A549 (cell line): ENCODE data around the gene GALNT7. TPM values are rescaled to one million over a fixed set of nuclear protein-coding genes. Genes with fewer than 3 reads are reported as not detected.

Experiments used
- ATAC-seq, 2 experiments: fragments of 200-7000 bp in 1 of 2; fragments of >200 bp in 1 of 2; cut with Nextera tagmentation in 1 of 2; cut with Tn5 transposase in 1 of 2; 3 replicates each; pipeline versions ENCODE4 v1.8.0 to v1.9.1; 2018 to 2020; ENCODE audit warnings: mild to moderate bottlenecking in 1 of 2, moderate library complexity in 1 of 2
- CTCF ChIA-PET: fragments of 300-600 bp; sonication (Branson Sonifier 250); formaldehyde crosslinking; extraction: SDS; loops from one replicate; lab custom pipeline; 2021; ENCODE audit warnings: antibody characterized with exemption, inconsistent platforms; lab: Yijun Ruan, JAX
- POLR2A ChIA-PET: fragments of 350-600 bp; formaldehyde crosslinking; extraction: SDS; loops from one replicate; lab custom pipeline; 2021; ENCODE audit warnings: antibody characterized with exemption, inconsistent platforms; lab: Yijun Ruan, JAX
- DNase-seq, 2 experiments: peaks; one replicate each; pipeline versions ENCODE4 v3.0.0 to v3.0.0-alpha.2; 2011 to 2016; ENCODE audit warnings: low read depth in 1 of 2, low spot score in 1 of 2
- FAIRE-seq: peaks from 2 replicates; lab custom pipeline; 2011; peaks lifted over from hg19 to GRCh38; lab: Jason Lieb, UNC
- H3K27ac ChIP-seq, 2 experiments: fragments of >200 bp; sonication (Bioruptor Twin); formaldehyde crosslinking; 3 replicates each; pipeline ENCODE4 v1.5.1; 2016 to 2017
- H3K4me1 ChIP-seq: fragments of >200 bp; sonication (Bioruptor Twin); formaldehyde crosslinking; 3 replicates; pipeline ENCODE4 v1.6.1; 2016
- H3K4me2 ChIP-seq: fragments of >200 bp; sonication (Bioruptor Twin); formaldehyde crosslinking; 3 replicates; pipeline ENCODE4 v1.6.1; 2016
- H3K4me3 ChIP-seq: fragments of >200 bp; sonication (Bioruptor Twin); formaldehyde crosslinking; 3 replicates; pipeline ENCODE4 v1.5.1; 2016
- H3K9me3 ChIP-seq: fragments of >200 bp; sonication (Bioruptor Twin); formaldehyde crosslinking; 3 replicates; pipeline ENCODE4 v1.6.1; 2016
- CBX8 ChIP-seq: fragments of 200-600 bp; sonication (generic); IDR thresholded peaks from 2 replicates; pipeline ENCODE4 v1.6.1; 2016
- CHD4 ChIP-seq: fragments of 200-600 bp; sonication (generic); IDR thresholded peaks from 2 replicates; pipeline ENCODE4 v1.6.1; 2016; ENCODE audit warnings: antibody characterized with exemption, mild to moderate bottlenecking, borderline replicate concordance
- EP300 ChIP-seq, 2 experiments: fragments of >200 bp; sonication (Bioruptor Twin); formaldehyde crosslinking; IDR thresholded peaks; 2 replicates in 1 of 2; 3 replicates in 1 of 2; pipeline ENCODE4 v1.6.1; 2016 to 2017
- FOSL2 ChIP-seq, 2 experiments: fragments of 450-650 bp in 1 of 2; fragments of >200 bp in 1 of 2; sonication (Bioruptor Twin) in 1 of 2; formaldehyde crosslinking; IDR thresholded peaks; 2 replicates each; pipeline versions ENCODE4 v1.5.0 to v1.6.1; 2016 to 2020; ENCODE audit warnings: mild to moderate bottlenecking in 1 of 2, moderate library complexity in 1 of 2
- GATA3 ChIP-seq: IDR thresholded peaks from 2 replicates; pipeline ENCODE4 v1.6.1; 2012; ENCODE audit warnings: borderline replicate concordance
- HEYL ChIP-seq: fragments of 250-450 bp; sonication (Bioruptor Pico); IDR thresholded peaks from 2 replicates; pipeline ENCODE4 v1.8.0; 2021; ENCODE audit warnings: mild to moderate bottlenecking, moderate library complexity
- HOXA7 ChIP-seq: fragments of 250-450 bp; sonication (Bioruptor Pico); IDR thresholded peaks from 2 replicates; pipeline ENCODE4 v1.5.0; 2020; ENCODE audit warnings: mild to moderate bottlenecking, moderate library complexity
- HOXB13 ChIP-seq: fragments of 250-450 bp; sonication (Bioruptor Pico); IDR thresholded peaks from 2 replicates; pipeline ENCODE4 v1.5.0; 2020; ENCODE audit warnings: low read depth, mild to moderate bottlenecking, moderate library complexity
- HOXB5 ChIP-seq: fragments of 250-450 bp; sonication (Bioruptor Pico); IDR thresholded peaks from 2 replicates; pipeline ENCODE4 v1.5.0; 2020; ENCODE audit warnings: mild to moderate bottlenecking, moderate library complexity
- JUNB ChIP-seq: fragments of >200 bp; sonication (Bioruptor Twin); formaldehyde crosslinking; IDR thresholded peaks from 2 replicates; pipeline ENCODE4 v1.6.1; 2016
- MYC ChIP-seq: IDR thresholded peaks from 2 replicates; pipeline ENCODE4 v1.6.1; 2012; ENCODE audit warnings: mild to moderate bottlenecking, inconsistent platforms, low read length, improper control_type of control experiment, borderline replicate concordance
- NFE2L2 ChIP-seq: fragments of 150-350 bp; conservative IDR thresholded peaks from 2 replicates; pipeline ENCODE4 v1.6.1; 2014; ENCODE audit warnings: low read length
- PHF8 ChIP-seq: fragments of 200-600 bp; sonication (generic); IDR thresholded peaks from 2 replicates; pipeline ENCODE4 v1.6.1; 2016; ENCODE audit warnings: low read depth, mild to moderate bottlenecking, antibody characterized with exemption, moderate library complexity, borderline replicate concordance
- RAD21 ChIP-seq, 2 experiments: fragments of >200 bp in 1 of 2; sonication (Bioruptor Twin) in 1 of 2; formaldehyde crosslinking in 1 of 2; IDR thresholded peaks in 1 of 2; conservative IDR thresholded peaks in 1 of 2; 2 replicates in 1 of 2; 3 replicates in 1 of 2; pipeline ENCODE4 v1.6.1; 2012 to 2018; ENCODE audit warnings: inconsistent platforms in 1 of 2
- RARB ChIP-seq: fragments of 250-450 bp; sonication (Bioruptor Pico); IDR thresholded peaks from 2 replicates; pipeline ENCODE4 v1.8.0; 2021; ENCODE audit warnings: mild to moderate bottlenecking, moderate library complexity
- RCOR1 ChIP-seq: fragments of 150-350 bp; IDR thresholded peaks from 2 replicates; pipeline ENCODE4 v1.6.1; 2014; ENCODE audit warnings: antibody characterized with exemption, low read length, low read depth
- REST ChIP-seq: fragments of 200-600 bp; sonication (generic); IDR thresholded peaks from 2 replicates; pipeline ENCODE4 v1.6.1; 2016; ENCODE audit warnings: antibody characterized with exemption, mild to moderate bottlenecking, moderate library complexity
- TP53 ChIP-seq: fragments of 250-450 bp; sonication (Bioruptor Pico); IDR thresholded peaks from 2 replicates; pipeline ENCODE4 v1.5.0; 2021; ENCODE audit warnings: mild to moderate bottlenecking, moderate library complexity
- WGBS: methylation state at CpG from one replicate; pipeline ENCODE4 v1.1.6; 2017; ENCODE audit errors: missing lambda C conversion rate; 5-methylcytosine and 5-hydroxymethylcytosine counted together
- polyA plus RNA-seq, 4 experiments: library from polyadenylated mRNA; depleted of rRNA in 3 of 4; stranded (reverse); fragments of >200 nt; fragmentation: RNase III in 1 of 4; extraction: RNeasy Plus Mini Kit Qiagen cat#74134 plus additional on column Dnase treatment in 1 of 4; gene quantifications; 2 replicates in 3 of 4; 3 replicates in 1 of 4; pipeline ENCODE4 v1.2.3, GENCODE V29; 2011 to 2017
- TF ChIP-seq, protein P1 (sequence below): fragments of >200 bp; sonication (Bioruptor Twin); formaldehyde crosslinking; IDR thresholded peaks from 2 replicates; pipeline ENCODE4 v1.6.1; 2016
- TF ChIP-seq, protein P2 (sequence below): fragments of >200 bp; sonication (Bioruptor Twin); formaldehyde crosslinking; IDR thresholded peaks from 3 replicates; pipeline ENCODE4 v1.6.1; 2016
- TF ChIP-seq, protein P3 (sequence below): fragments of 250-450 bp; sonication (Bioruptor Pico); IDR thresholded peaks from 2 replicates; pipeline ENCODE4 v1.5.0; 2020; ENCODE audit warnings: low read depth, mild to moderate bottlenecking, moderate library complexity

GALNT7 gene
- polyA plus RNA-seq, 2 of the 4 experiments (the other 2 are of a cell fraction) = 28.8 to 63.6 TPM

- peaks cover 37% of the 10 kb centered on the region for H3K4me1 ChIP-seq
- H3K9me3 ChIP-seq = no peaks in the 10 kb centered on the region
- H3K27ac ChIP-seq = peak overlapping the region; percentile 29 to 41; a peak in 2 of 6 replicates
- FAIRE-seq (no peak), DNase-seq (no peak), ATAC-seq (peak in 1 of 2 experiments; percentile 43; a peak in 3 of 6 replicates)
- POLR2A ChIA-PET = interaction anchor here (1.0 to 1.1 kb wide), 2 partner anchors 9 to 75 kb away, joined by 3 to 4 read pairs; partner anchors contain the start of gene GALNT7
- 96% methylated on average over 2 of the region's 3 CpGs for WGBS
- H3K4me3 ChIP-seq = no peak overlapping the region
- CTCF ChIA-PET = interaction anchor here (0.7 to 1.5 kb wide), 6 partner anchors 14 to 230 kb away, joined by 3 to 6 read pairs (median 3); no protein-coding TSS in a partner anchor
- TF ChIP-seq REST = no peak
- no peak for TF ChIP-seq CBX8
- no peak for TF ChIP-seq RAD21 (conservative IDR thresholded peaks at IDR 0.05 in 1 of 2, IDR thresholded peaks at IDR 0.05 in 1 of 2)
- TF ChIP-seq PHF8 = no peak
- no peak for TF ChIP-seq TP53 (CRISPR knock-in tag)
- TF ChIP-seq MYC = no peak
- no peak for TF ChIP-seq HOXA7
- no peak for TF ChIP-seq NFE2L2
- no peak for TF ChIP-seq HOXB5
- no peak for TF ChIP-seq GATA3
- H3K4me2 ChIP-seq = peak overlapping the region; percentile 42
These were observed 74.0 kb downstream of the GALNT7 start for GRCh38 chr4:173242466-173243250.

GRCh38 chr4:173243321-173243720 lies 74.7 kb downstream of the GALNT7 start:
- Histone ChIP-seq H3K4me1 (peaks cover 35% of the 10 kb centered on the region), H3K9me3 (no peaks in the 10 kb centered on the region), H3K4me3 (no peak overlapping the region), H3K27ac (peak overlapping the region; percentile 29 to 41; a peak in 2 of 6 replicates), H3K4me2 (peak overlapping the region; percentile 42)
- FAIRE-seq (no peak), ATAC-seq (peak; percentile 92 to 98), DNase-seq (peak; percentile 9 to 41)
- 36% methylated on average over 3 of the region's 3 CpGs for WGBS
- ChIA-PET CTCF (interaction anchor here (1.0 to 1.5 kb wide), 2 partner anchors 14 to 223 kb away, joined by 3 to 6 read pairs; no protein-coding TSS in a partner anchor), POLR2A (interaction anchor here (1.0 to 1.1 kb wide), 2 partner anchors 9 to 75 kb away, joined by 3 to 4 read pairs; partner anchors contain the start of gene GALNT7)
- TF ChIP-seq JUNB (peak; percentile 60; the same call in 1 of the 2 replicates), CBX8 (no peak), CHD4 (no peak), FOSL2 (IDR thresholded peaks at IDR 0.05) (peak; percentile 69), FOSL2 (CRISPR knock-in tag; IDR thresholded peaks at IDR 0.05) (peak; percentile 84), GATA3 (peak; percentile 16; the same call in 1 of the 2 replicates)

GRCh38 chr4:173243917-173244658 lies 75.5 kb downstream of the GALNT7 start:
- WGBS = 95% methylated on average over 3 of the region's 3 CpGs
- no peak for DNase-seq
- no peak for FAIRE-seq
- Histone ChIP-seq H3K4me2 (peak overlapping the region; percentile 42), H3K4me1 (peaks cover 27% of the 10 kb centered on the region), H3K9me3 (no peaks in the 10 kb centered on the region), H3K27ac (peak overlapping the region in 1 of 2 experiments; percentile 7; a peak in 1 of 6 replicates), H3K4me3 (no peak overlapping the region)
- peak in 1 of 2 experiments; percentile 11; a peak in 1 of 6 replicates for ATAC-seq
- CTCF ChIA-PET = interaction anchor here (1.0 kb wide), 1 partner anchor 224 kb away, joined by 3 read pairs; no protein-coding TSS in a partner anchor
- POLR2A ChIA-PET = interaction anchor here (1.0 kb wide), 1 partner anchor 76 kb away, joined by 4 read pairs; the partner anchor contains the start of gene GALNT7
- TF ChIP-seq RCOR1 = no peak
- TF ChIP-seq HEYL = no peak
- no peak for TF ChIP-seq HOXB5
- TF ChIP-seq EP300 (IDR thresholded peaks at IDR 0.05) = no peak
- TF ChIP-seq, protein P1, sequence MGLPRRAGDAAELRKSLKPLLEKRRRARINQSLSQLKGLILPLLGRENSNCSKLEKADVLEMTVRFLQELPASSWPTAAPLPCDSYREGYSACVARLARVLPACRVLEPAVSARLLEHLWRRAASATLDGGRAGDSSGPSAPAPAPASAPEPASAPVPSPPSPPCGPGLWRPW = no peak
- no peak for TF ChIP-seq HOXB13 (CRISPR knock-in tag)
- no peak for TF ChIP-seq RARB (CRISPR knock-in tag)
- TF ChIP-seq, protein P2, sequence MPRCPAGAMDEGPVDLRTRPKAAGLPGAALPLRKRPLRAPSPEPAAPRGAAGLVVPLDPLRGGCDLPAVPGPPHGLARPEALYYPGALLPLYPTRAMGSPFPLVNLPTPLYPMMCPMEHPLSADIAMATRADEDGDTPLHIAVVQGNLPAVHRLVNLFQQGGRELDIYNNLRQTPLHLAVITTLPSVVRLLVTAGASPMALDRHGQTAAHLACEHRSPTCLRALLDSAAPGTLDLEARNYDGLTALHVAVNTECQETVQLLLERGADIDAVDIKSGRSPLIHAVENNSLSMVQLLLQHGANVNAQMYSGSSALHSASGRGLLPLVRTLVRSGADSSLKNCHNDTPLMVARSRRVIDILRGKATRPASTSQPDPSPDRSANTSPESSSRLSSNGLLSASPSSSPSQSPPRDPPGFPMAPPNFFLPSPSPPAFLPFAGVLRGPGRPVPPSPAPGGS = no peak
- TF ChIP-seq, protein P3, sequence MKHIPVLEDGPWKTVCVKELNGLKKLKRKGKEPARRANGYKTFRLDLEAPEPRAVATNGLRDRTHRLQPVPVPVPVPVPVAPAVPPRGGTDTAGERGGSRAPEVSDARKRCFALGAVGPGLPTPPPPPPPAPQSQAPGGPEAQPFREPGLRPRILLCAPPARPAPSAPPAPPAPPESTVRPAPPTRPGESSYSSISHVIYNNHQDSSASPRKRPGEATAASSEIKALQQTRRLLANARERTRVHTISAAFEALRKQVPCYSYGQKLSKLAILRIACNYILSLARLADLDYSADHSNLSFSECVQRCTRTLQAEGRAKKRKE (CRISPR knock-in tag) = no peak
- TF ChIP-seq GATA3 = no peak
